Measurements from ENCODE around the gene FGD2. TPM values are rescaled to one million over a fixed set of nuclear protein-coding genes. Genes with fewer than 3 reads are reported as not detected.

FGD2 gene
- total and polyA plus RNA-seq, 9 of the 15 experiments (the other 6 are each of a cell fraction or from before 2014, with no cell fraction given), result 0.09 TPM; not detected in 8

DNA sequence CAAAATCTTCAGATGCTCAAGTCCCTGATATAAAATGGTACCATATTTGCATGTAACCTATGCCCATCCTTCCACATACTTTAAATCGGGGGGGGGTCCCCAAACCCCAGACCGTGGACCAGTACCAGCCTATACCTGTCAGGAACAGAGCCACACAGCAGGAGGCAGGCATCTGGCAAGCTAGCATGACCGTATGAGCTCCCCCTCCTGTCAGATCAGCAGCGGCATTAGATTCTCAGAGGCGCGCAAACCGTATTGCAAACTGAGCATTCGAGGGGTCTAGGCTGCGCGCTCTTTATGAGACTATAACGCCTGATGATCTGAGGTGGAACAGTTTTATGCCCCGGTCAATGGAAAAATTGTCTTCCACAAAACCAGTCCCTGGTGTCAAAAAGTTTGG lies 30.7 kb downstream of the FGD2 start:
- Histone ChIP-seq H4K20me1 (replicated peaks; ENCODE audit: control insufficient read depth, insufficient read depth, low read length) (no peaks in the 10 kb centered on the region), H3K4me2 (ENCODE audit: insufficient read depth, low read length) (no peak overlapping the region), H2AFZ (ENCODE audit: low read depth, low read length) (no peak overlapping the region), H3K36me3 (ENCODE audit: control insufficient read depth, insufficient read depth, low read length) (no peaks in the 10 kb centered on the region), H3K9me1 (ENCODE audit: control insufficient read depth, insufficient read depth, low read length) (no peaks in the 10 kb centered on the region), H3K4me3 (no peak overlapping the region), H3K9ac (ENCODE audit: insufficient read depth in 1 of 2, low read depth in 2 of 2, low read length in 2 of 2) (no peak overlapping the region), H3K9me3 (replicated peaks; ENCODE audit: control insufficient read depth, insufficient read depth, low read depth, low read length) (peaks cover 5% of the 10 kb centered on the region), H3K27ac (ENCODE audit: extremely low read depth, low read depth, low read length) (no peak overlapping the region), H3K27me3 (ENCODE audit: control insufficient read depth in 2 of 2, insufficient read depth in 2 of 2, low read length in 2 of 2) (no peaks in the 10 kb centered on the region), H3K4me1 (replicated peaks in 1 of 2; ENCODE audit: control insufficient read depth in 2 of 2, insufficient read depth in 2 of 2, low read length in 2 of 2) (peaks cover 29 to 41% of the 10 kb centered on the region in 2 experiments), H3K79me2 (ENCODE audit: control insufficient read depth, insufficient read depth, low read length) (no peaks in the 10 kb centered on the region)
- POLR2A ChIA-PET, result interaction anchor here (1.9 kb wide), 1 partner anchor 14 kb away, joined by 5 read pairs; no protein-coding TSS in a partner anchor
- WGBS (ENCODE audit: insufficient coverage, low coverage, missing lambda C conversion rate), result 59% methylated on average over 12 of the region's 12 CpGs
- intact Hi-C loops (cut with micrococcal nuclease), result no loop called here
- no peak for FAIRE-seq
- no TSS peak for BruUV-seq (replicated peaks)
- CTCF ChIA-PET (ENCODE audit: low intra/inter-chr PET ratio), result no interaction called here
- in situ Hi-C loops (cut with MboI), result no loop called here
- TF ChIP-seq ZNF316 (IDR thresholded peaks at IDR 0.05), result no peak
- peak; percentile 91 for TF ChIP-seq ZBTB33 (CRISPR knock-in tag; IDR thresholded peaks at IDR 0.05)
- no peak for TF ChIP-seq FUS (optimal IDR thresholded peaks at IDR 0.05; ENCODE audit: low read depth, low read length)
- no peak for TF ChIP-seq CCNT2 (IDR thresholded peaks at IDR 0.05; ENCODE audit: borderline replicate concordance, extremely low read depth, insufficient read length, low read depth, low read length)
- TF ChIP-seq, protein P1, sequence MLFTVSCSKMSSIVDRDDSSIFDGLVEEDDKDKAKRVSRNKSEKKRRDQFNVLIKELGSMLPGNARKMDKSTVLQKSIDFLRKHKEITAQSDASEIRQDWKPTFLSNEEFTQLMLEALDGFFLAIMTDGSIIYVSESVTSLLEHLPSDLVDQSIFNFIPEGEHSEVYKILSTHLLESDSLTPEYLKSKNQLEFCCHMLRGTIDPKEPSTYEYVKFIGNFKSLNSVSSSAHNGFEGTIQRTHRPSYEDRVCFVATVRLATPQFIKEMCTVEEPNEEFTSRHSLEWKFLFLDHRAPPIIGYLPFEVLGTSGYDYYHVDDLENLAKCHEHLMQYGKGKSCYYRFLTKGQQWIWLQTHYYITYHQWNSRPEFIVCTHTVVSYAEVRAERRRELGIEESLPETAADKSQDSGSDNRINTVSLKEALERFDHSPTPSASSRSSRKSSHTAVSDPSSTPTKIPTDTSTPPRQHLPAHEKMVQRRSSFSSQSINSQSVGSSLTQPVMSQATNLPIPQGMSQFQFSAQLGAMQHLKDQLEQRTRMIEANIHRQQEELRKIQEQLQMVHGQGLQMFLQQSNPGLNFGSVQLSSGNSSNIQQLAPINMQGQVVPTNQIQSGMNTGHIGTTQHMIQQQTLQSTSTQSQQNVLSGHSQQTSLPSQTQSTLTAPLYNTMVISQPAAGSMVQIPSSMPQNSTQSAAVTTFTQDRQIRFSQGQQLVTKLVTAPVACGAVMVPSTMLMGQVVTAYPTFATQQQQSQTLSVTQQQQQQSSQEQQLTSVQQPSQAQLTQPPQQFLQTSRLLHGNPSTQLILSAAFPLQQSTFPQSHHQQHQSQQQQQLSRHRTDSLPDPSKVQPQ (CRISPR knock-in tag; IDR thresholded peaks at IDR 0.05; ENCODE audit: borderline replicate concordance), result no peak
- no peak for TF ChIP-seq HDAC1 (IDR thresholded peaks at IDR 0.05)
- TF ChIP-seq, protein P2, sequence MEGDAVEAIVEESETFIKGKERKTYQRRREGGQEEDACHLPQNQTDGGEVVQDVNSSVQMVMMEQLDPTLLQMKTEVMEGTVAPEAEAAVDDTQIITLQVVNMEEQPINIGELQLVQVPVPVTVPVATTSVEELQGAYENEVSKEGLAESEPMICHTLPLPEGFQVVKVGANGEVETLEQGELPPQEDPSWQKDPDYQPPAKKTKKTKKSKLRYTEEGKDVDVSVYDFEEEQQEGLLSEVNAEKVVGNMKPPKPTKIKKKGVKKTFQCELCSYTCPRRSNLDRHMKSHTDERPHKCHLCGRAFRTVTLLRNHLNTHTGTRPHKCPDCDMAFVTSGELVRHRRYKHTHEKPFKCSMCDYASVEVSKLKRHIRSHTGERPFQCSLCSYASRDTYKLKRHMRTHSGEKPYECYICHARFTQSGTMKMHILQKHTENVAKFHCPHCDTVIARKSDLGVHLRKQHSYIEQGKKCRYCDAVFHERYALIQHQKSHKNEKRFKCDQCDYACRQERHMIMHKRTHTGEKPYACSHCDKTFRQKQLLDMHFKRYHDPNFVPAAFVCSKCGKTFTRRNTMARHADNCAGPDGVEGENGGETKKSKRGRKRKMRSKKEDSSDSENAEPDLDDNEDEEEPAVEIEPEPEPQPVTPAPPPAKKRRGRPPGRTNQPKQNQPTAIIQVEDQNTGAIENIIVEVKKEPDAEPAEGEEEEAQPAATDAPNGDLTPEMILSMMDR (IDR thresholded peaks at IDR 0.05 in 2 of 3, conservative IDR thresholded peaks at IDR 0.05 in 1 of 3; ENCODE audit: insufficient read depth in 2 of 3, low read depth in 1 of 3, low read length in 3 of 3), result peak in 1 of 3 experiments; percentile 56; a peak in 1 of 6 replicates
- no peak for TF ChIP-seq ZFP30 (CRISPR knock-in tag; IDR thresholded peaks at IDR 0.05; ENCODE audit: borderline replicate concordance)
- no peak for DNase-seq (ENCODE audit: extremely low read depth in 1 of 4, low spot score in 3 of 4)
- ATAC-seq, result no peak
